Stimulated activated CD8-positive, alpha-beta memory T cell treated with anti-CD3 and anti-CD28 coated beads, Interleukin-12 subunit alpha, Interleukin-12 subunit beta, amount 100 ng/mL, for 4 hours (primary cell): ENCODE measurements around the gene GAS6.

Experiments used
- DNase-seq: peaks from one replicate; pipeline ENCODE4 v3.0.0-alpha.2; 2020; ENCODE audit warnings: low read depth

The GAS6 gene

GRCh38 chr13:113770937-113771336, 92.9 kb downstream of the GAS6 start:
- DNase-seq: no peak
